Erythroblast (primary cell): ENCODE results near the gene ARHGEF10L.

Source experiments
- GATA1 ChIP-seq: IDR thresholded peaks from 2 replicates; pipeline ENCODE4 v1.6.1; 2011; ENCODE audit warnings: low read depth, mild to moderate bottlenecking, control low read depth, low read length, moderate library complexity
- POLR2A ChIP-seq: IDR thresholded peaks from 2 replicates; pipeline ENCODE4 v1.6.1; 2011; ENCODE audit warnings: mild to moderate bottlenecking, low read length

DNA sequence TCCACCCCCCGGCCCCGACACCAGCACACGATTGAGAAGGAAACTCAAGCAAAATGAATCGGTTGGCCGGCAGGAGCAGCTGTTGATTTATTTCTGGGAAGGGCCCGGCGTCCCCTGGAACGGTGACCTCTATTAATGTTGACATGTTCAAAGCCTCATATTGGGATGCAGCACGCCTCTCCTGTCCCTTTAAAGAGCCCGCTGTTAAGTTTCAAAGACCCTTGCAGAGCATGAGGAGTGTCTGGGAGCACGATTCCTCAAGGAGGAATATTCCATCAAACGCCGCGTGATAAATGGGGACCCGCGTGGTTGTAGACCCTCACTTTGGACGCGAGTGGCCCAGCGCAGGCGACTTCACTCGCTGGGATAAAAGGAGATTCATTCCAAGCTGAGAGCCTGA, 194.2 kb downstream of the ARHGEF10L start:
- TF ChIP-seq POLR2A (no peak), GATA1 (no peak)
